Measurements from ENCODE around the gene PLS3.

PLS3 gene

GRCh38 chrX:115696939-115697338, 136.0 kb downstream of the PLS3 start:
- no peak for DNase-seq

- DNase-seq = no peak
These were observed 136.8 kb downstream of the PLS3 start for GRCh38 chrX:115697806-115698205.

Measured in hematopoietic multipotent progenitor cell treated with erythropoietin and hydrocortisone succinate and interleukin-3 and kit ligand, for 8 days (in vitro differentiated cells).